ENCODE data around the gene TTC13. TPM values are rescaled to one million over a fixed set of nuclear protein-coding genes. Genes with fewer than 3 reads are reported as not detected.

TTC13 gene
- polyA plus RNA-seq, 3 donors, result 16.8 to 21.0 (median 17.8) TPM

GRCh38 chr1:230909974-230910754 lies 68.5 kb downstream of the TTC13 start:
- no peak for DNase-seq (ENCODE audit: low read depth in 3 of 3, low spot score in 2 of 3)

GRCh38 chr1:230907472-230908205 lies 71.0 kb downstream of the TTC13 start:
- DNase-seq (ENCODE audit: low read depth in 3 of 3, low spot score in 2 of 3), result no peak

- no peak for DNase-seq (ENCODE audit: low read depth in 3 of 3, low spot score in 2 of 3)
Observed at GRCh38 chr1:230906226-230906625, 72.4 kb downstream of the TTC13 start.

GRCh38 chr1:230905733-230906132 lies 72.9 kb downstream of the TTC13 start:
- DNase-seq (ENCODE audit: low read depth in 3 of 3, low spot score in 2 of 3), result no peak

GRCh38 chr1:230902349-230902923 lies 76.2 kb downstream of the TTC13 start:
- DNase-seq (ENCODE audit: low read depth in 3 of 3, low spot score in 2 of 3), result no peak

GRCh38 chr1:230901671-230902070 lies 77.0 kb downstream of the TTC13 start:
- DNase-seq (ENCODE audit: low read depth in 3 of 3, low spot score in 2 of 3), result no peak

GRCh38 chr1:230900984-230901383 lies 77.7 kb downstream of the TTC13 start:
- DNase-seq (ENCODE audit: low read depth in 3 of 3, low spot score in 2 of 3), result no peak

- DNase-seq (ENCODE audit: low read depth in 3 of 3, low spot score in 2 of 3), result no peak
Observed at GRCh38 chr1:230899841-230900251, 78.8 kb downstream of the TTC13 start.

GRCh38 chr1:230898748-230899147 lies 79.9 kb downstream of the TTC13 start:
- no peak for DNase-seq (ENCODE audit: low read depth in 3 of 3, low spot score in 2 of 3)

- DNase-seq (ENCODE audit: low read depth in 3 of 3, low spot score in 2 of 3), result no peak
Observed at GRCh38 chr1:230898144-230898543, 80.5 kb downstream of the TTC13 start.

GRCh38 chr1:230896779-230897178 lies 81.9 kb downstream of the TTC13 start:
- no peak for DNase-seq (ENCODE audit: low read depth in 3 of 3, low spot score in 2 of 3)

GRCh38 chr1:230895452-230895851 lies 83.2 kb downstream of the TTC13 start:
- no peak for DNase-seq (ENCODE audit: low read depth in 3 of 3, low spot score in 2 of 3)

GRCh38 chr1:230894664-230895063 lies 84.0 kb downstream of the TTC13 start:
- no peak for DNase-seq (ENCODE audit: low read depth in 3 of 3, low spot score in 2 of 3)

- no peak for DNase-seq (ENCODE audit: low read depth in 3 of 3, low spot score in 2 of 3)
Observed at GRCh38 chr1:230894032-230894431, 84.6 kb downstream of the TTC13 start.

- no peak for DNase-seq (ENCODE audit: low read depth in 3 of 3, low spot score in 2 of 3)
Observed at GRCh38 chr1:230892018-230892491, 86.6 kb downstream of the TTC13 start.

- DNase-seq (ENCODE audit: low read depth in 3 of 3, low spot score in 2 of 3), result no peak
Observed at GRCh38 chr1:230891413-230891812, 87.2 kb downstream of the TTC13 start.

GRCh38 chr1:230884646-230885045 lies 94.0 kb downstream of the TTC13 start:
- DNase-seq (ENCODE audit: low read depth in 3 of 3, low spot score in 2 of 3), result no peak

GRCh38 chr1:230883967-230884366 lies 94.7 kb downstream of the TTC13 start:
- DNase-seq (ENCODE audit: low read depth in 3 of 3, low spot score in 2 of 3), result no peak

GRCh38 chr1:230879778-230880177 lies 98.9 kb downstream of the TTC13 start:
- no peak for DNase-seq (ENCODE audit: low read depth in 3 of 3, low spot score in 2 of 3)

- no peak for DNase-seq (ENCODE audit: low read depth in 3 of 3, low spot score in 2 of 3)
Observed at GRCh38 chr1:230878591-230878990, 100.1 kb downstream of the TTC13 start.

- no peak for DNase-seq (ENCODE audit: low read depth in 3 of 3, low spot score in 2 of 3)
Observed at GRCh38 chr1:230877924-230878590, 100.6 kb downstream of the TTC13 start.
